Uterus (tissue), 2 donors: ENCODE data around the gene ADGRG6.

Source experiments
- CTCF ChIP-seq, 4 experiments: fragments of 200-600 bp in 2 of 4; fragments of 450-650 bp in 2 of 4; sonication (generic) in 2 of 4; IDR thresholded peaks; one replicate each; pipeline ENCODE4 v1.5.1; 2016 to 2019; ENCODE audit warnings: antibody characterized with exemption in 4 of 4, mild to moderate bottlenecking in 2 of 4, moderate library complexity in 1 of 4
- POLR2A ChIP-seq, 2 donors: fragments of 450-650 bp; IDR thresholded peaks; one replicate each; pipeline ENCODE4 v1.6.1; 2016; ENCODE audit warnings: antibody characterized with exemption in 2 of 2, mild to moderate bottlenecking in 1 of 2, moderate library complexity in 1 of 2

- no peak for TF ChIP-seq CTCF (IDR thresholded peaks at IDR 0.05)
- no peak for TF ChIP-seq POLR2A (IDR thresholded peaks at IDR 0.05)
These were observed 71.7 kb downstream of the ADGRG6 start for GRCh38 chr6:142373268-142374090.
